DND-41 (cell line): ENCODE results near the gene CPNE4.

Experiments used
- EZH2 ChIP-seq: IDR thresholded peaks from 3 replicates; pipeline ENCODE4 v1.6.1; 2012; ENCODE audit warnings: borderline replicate concordance, low read depth, mild to moderate bottlenecking, moderate library complexity, low read length, inconsistent platforms; ENCODE audit not compliant: severe bottlenecking
- TF ChIP-seq, protein P1 (sequence below): IDR thresholded peaks from 2 replicates; pipeline ENCODE4 v1.5.1; 2012; ENCODE audit warnings: borderline replicate concordance, low read length, moderate library complexity, mild to moderate bottlenecking; ENCODE audit not compliant: poor library complexity, severe bottlenecking; ENCODE audit errors: extremely low read depth

GRCh38 chr3:131560795-131561194 lies 474.0 kb downstream of the CPNE4 start:
- TF ChIP-seq, protein P1, sequence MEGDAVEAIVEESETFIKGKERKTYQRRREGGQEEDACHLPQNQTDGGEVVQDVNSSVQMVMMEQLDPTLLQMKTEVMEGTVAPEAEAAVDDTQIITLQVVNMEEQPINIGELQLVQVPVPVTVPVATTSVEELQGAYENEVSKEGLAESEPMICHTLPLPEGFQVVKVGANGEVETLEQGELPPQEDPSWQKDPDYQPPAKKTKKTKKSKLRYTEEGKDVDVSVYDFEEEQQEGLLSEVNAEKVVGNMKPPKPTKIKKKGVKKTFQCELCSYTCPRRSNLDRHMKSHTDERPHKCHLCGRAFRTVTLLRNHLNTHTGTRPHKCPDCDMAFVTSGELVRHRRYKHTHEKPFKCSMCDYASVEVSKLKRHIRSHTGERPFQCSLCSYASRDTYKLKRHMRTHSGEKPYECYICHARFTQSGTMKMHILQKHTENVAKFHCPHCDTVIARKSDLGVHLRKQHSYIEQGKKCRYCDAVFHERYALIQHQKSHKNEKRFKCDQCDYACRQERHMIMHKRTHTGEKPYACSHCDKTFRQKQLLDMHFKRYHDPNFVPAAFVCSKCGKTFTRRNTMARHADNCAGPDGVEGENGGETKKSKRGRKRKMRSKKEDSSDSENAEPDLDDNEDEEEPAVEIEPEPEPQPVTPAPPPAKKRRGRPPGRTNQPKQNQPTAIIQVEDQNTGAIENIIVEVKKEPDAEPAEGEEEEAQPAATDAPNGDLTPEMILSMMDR = no peak
- no peak for TF ChIP-seq EZH2
